Right lobe of liver (tissue), 4 donors: ENCODE results near the gene LGALS12.

Source experiments
- CTCF ChIP-seq, 4 donors: fragments of 200-600 bp in 3 of 4; fragments of 450-650 bp in 1 of 4; IDR thresholded peaks; one replicate each; pipeline versions ENCODE4 v1.5.1 to v1.8.0; 2016 to 2022; ENCODE audit warnings: antibody characterized with exemption in 4 of 4, mild to moderate bottlenecking in 2 of 4
- POLR2A ChIP-seq: fragments of 450-650 bp; IDR thresholded peaks from one replicate; pipeline ENCODE4 v1.6.1; 2017; ENCODE audit warnings: antibody characterized with exemption, mild to moderate bottlenecking
- donor health status: DM: no; HTN: no; CAD: no.
- donor health status: DM: no; HTN: no; CAD: no.
- donor health status: DM: no; HTN: yes; CAD: no.

- TF ChIP-seq POLR2A (no peak), CTCF (IDR thresholded peaks at IDR 0.05) (no peak)
Observed at GRCh38 chr11:63491636-63492372, 14.1 kb upstream of the LGALS12 start.
